AG10803 (cell line): Measurements from ENCODE around the gene CHCHD5.
"Not testable (repeated sequence)": the region's sequence is repeated elsewhere in the genome, so short reads cannot be mapped to it uniquely, and the experiment has no call there.

ENCODE experiments used
- DNase-seq: peaks from one replicate; pipeline ENCODE4 v3.0.0; 2010; ENCODE audit warnings: low read depth
- H3K4me3 ChIP-seq: 2 replicates; pipeline ENCODE4 v1.5.1; 2011; ENCODE audit warnings: mild to moderate bottlenecking, low read length, control low read depth
- TF ChIP-seq, protein P1 (sequence below): conservative IDR thresholded peaks from 2 replicates; pipeline ENCODE4 v1.5.1; 2011; ENCODE audit warnings: mild to moderate bottlenecking, low read length, control low read depth, inconsistent platforms

CHCHD5 gene

DNA sequence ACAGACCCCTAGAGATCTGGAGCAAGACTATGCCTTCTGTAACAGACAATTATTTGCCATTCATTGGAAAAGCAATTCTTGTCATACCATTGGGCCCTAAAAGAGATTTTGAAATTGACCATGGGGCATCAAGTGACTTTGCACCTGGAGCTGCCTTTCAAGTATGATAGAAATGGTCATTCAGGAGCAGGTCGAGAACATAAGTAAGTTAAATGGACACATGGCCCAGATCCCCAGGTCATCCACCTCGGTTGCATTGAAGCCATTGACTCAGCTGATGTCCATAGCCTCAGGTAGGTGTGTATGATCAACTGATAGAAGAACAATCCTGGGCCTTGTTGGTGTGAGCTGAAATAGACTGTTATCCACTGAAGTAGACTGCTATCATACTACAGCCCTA lies 19.3 kb downstream of the CHCHD5 start:
- no peak overlapping the region for H3K4me3 ChIP-seq
- TF ChIP-seq, protein P1, sequence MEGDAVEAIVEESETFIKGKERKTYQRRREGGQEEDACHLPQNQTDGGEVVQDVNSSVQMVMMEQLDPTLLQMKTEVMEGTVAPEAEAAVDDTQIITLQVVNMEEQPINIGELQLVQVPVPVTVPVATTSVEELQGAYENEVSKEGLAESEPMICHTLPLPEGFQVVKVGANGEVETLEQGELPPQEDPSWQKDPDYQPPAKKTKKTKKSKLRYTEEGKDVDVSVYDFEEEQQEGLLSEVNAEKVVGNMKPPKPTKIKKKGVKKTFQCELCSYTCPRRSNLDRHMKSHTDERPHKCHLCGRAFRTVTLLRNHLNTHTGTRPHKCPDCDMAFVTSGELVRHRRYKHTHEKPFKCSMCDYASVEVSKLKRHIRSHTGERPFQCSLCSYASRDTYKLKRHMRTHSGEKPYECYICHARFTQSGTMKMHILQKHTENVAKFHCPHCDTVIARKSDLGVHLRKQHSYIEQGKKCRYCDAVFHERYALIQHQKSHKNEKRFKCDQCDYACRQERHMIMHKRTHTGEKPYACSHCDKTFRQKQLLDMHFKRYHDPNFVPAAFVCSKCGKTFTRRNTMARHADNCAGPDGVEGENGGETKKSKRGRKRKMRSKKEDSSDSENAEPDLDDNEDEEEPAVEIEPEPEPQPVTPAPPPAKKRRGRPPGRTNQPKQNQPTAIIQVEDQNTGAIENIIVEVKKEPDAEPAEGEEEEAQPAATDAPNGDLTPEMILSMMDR, result no peak

DNA sequence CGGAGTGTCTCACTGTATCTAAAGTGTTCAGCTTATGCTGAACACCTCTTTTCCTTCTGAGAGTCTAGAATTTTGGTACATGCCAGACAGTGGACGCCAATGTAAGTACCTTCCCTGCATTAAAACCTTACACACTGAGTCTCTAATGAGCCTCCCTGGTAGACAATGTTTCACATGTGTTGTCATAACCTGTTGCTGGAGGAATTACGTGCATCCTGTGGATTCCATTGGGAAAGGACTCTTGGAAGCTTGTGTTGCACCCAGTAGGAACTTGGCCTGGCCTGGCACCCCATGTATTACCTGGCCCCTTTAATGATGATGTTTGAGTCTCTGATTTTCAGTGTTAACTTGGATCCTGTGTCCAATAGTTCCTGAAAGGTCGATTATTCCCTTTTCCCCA lies 20.5 kb downstream of the CHCHD5 start:
- TF ChIP-seq, protein P1, result no peak
- H3K4me3 ChIP-seq, result no peak overlapping the region
- DNase-seq, result no peak

More for the DNA sequence above, 19.3 kb downstream of the CHCHD5 start:
- DNase-seq, result no peak

DNA sequence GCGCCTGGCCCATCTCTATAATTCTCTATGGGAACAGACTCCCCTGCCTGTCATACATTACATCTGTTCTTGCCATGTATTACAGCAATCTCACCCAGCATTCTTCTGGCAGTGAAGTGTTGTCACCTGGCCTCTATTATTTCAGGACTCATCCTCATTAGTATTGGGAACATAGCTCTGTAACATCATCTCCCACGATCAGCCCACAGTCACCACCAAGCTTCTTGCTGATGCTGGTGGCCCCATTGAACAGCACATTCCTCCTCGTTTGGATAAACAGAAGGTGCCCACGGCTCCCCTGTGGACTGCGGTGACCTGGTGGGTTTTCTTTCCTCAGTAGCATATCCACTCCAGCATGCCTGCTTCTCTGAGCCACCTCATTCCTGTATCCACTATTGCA lies 21.5 kb downstream of the CHCHD5 start:
- DNase-seq, result no peak
- TF ChIP-seq, protein P1, result no peak
- no peak overlapping the region for H3K4me3 ChIP-seq

DNA sequence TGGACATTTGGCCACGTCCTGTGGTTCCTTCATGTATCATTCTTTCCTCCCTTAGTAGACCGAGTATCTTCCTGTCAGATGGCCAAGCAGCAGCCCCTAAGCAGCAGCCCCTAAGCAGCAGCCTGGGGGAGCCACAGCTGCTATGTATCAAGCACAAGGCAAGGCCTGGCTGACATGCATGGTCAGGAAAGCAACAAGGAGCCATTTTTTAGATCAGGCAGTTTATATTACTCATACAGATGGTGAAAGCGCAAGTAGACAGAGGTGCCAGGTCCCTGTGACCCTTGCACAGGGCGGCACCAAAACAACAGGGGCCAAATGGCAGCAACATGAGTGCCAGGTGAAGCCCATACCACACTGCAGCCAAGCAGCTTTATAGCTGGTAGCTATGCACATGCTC lies 22.1 kb downstream of the CHCHD5 start:
- no peak overlapping the region for H3K4me3 ChIP-seq
- TF ChIP-seq, protein P1, result no peak
- DNase-seq, result no peak

DNA sequence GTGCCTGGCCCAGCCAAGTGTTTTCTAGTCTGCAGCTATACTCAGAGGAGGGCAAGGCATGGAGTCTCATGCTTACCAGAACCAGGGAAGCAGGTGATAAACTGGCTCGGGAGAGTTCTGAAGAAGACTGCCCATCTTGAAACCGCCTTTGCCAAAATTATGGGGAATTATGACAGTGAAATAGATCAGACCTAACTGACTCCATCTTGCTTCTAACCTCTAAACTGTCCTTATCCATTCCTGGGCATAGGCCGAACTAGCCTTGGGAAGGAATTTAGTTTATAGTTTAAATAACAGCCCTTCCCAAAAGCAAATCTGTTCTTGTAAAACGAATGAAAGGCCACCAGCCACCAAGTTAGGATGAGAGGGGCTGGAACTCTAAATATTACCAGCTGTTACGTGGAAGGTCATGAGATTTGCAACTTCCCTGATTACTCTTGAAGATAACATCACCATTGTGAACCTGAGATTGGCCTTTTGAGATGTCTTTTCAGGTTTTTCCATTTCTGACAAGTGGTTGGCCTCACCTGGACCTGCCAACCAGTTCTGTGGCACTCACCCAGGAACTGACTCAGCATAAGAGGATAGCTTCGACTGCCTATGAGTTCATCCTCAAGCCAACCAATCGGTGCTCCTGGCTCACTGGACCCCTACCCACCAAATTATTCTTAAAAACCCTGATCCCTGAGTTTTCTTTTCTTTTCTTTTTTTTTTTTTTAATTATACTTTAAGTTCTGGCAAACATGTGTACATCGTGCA lies 23.4 kb downstream of the CHCHD5 start:
- no peak overlapping the region for H3K4me3 ChIP-seq
- TF ChIP-seq, protein P1, result no peak
- no peak for DNase-seq

DNA sequence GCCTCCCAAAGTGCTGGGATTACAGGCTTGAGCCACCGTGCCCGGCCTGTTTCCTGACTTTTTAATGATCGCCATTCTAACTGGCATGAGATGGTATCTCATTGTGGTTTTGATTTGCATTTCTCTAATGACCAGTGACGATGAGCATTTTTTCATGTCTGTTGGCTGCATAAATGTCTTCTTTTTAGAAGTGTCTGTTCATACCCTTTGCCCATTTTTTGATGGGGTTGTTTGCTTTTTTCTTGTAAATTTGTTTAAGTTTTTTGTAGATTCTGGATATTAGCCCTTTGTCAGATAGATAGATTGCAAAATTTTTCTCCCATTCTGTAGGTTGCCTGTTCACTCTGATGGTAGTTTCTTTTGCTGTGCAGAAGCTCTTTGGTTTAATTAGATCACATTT lies 24.9 kb downstream of the CHCHD5 start:
- not testable (repeated sequence) for DNase-seq, H3K4me3 ChIP-seq

DNA sequence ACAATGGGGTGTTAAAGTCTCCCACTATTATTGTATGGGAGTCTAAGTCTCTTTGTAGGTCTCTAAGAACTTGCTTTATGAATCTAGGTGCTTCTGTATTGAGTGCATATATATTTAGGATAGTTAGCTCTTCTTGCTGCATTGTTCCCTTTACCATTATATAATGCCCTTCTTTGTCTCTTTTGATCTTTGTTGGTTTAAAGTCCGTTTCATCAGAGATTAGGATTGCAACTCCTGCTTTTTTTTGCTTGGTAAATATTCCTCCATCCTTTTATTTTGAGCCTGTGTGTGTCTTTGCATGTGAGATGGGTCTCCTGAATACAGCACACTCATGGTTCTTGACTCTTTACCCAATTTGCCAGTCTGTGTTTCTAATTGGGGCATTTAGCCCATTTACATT lies 27.9 kb downstream of the CHCHD5 start:
- H3K4me3 ChIP-seq, DNase-seq: not testable (repeated sequence)

DNA sequence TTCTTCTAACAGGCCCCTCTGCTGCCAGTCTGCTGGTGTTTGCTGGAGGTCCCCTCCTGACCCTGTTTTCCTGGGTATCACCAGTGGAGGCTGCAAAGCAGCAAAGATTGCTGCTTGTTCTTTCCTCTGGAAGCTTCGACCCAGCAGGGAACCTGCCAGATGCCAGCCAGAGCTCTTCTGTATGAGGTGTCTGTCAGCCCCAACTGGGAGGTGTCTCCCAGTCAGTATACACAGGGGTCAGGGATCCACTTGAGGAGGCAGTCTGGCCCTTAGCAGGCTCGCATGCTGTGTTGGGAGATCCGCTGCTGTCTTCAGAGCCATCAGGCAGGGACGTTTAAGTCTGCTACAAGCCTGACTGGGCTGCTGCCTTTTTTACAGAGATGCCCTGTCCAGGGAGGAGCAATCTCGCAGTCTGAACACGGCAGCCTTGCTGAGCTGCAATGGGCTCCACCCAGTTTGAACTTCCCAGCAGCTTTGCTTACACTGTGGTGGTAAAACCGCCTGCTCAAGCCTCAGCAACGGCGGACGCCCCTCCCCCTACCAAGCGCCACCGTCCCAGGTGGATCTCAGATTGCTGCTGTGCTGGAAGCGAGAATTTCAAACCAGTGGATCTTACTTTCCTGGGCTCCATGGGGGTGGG lies 29.9 kb downstream of the CHCHD5 start:
- DNase-seq, result no peak
- TF ChIP-seq, protein P1, result no peak
- no peak overlapping the region for H3K4me3 ChIP-seq
